Karpas-422 (cell line): ENCODE results near the gene TNFSF15. TPM values are rescaled to one million over a fixed set of nuclear protein-coding genes. Genes with fewer than 3 reads are reported as not detected.
A peak's percentile ranks its signal among the peaks of the same experiment; 100 is the strongest.

Experiments used
- DNase-seq: peaks from one replicate; pipeline ENCODE4 v3.0.0-alpha.2; 2015
- H2AFZ ChIP-seq: fragments of 200-600 bp; sonication (generic); 2 replicates; pipeline ENCODE4 v1.6.1; 2014; ENCODE audit warnings: antibody characterized with exemption, low read length, mixed read lengths
- H3K27ac ChIP-seq: fragments of 200-600 bp; sonication (generic); 2 replicates; pipeline ENCODE4 v1.5.1; 2014; ENCODE audit warnings: mild to moderate bottlenecking, low read length, moderate library complexity
- H3K27me3 ChIP-seq: fragments of 200-600 bp; sonication (generic); 2 replicates; pipeline ENCODE4 v1.6.1; 2014; ENCODE audit warnings: low read length, mixed read lengths
- H3K36me3 ChIP-seq: fragments of 200-600 bp; sonication (generic); 2 replicates; pipeline ENCODE4 v1.6.1; 2014; ENCODE audit warnings: low read length, mixed read lengths; ENCODE audit not compliant: insufficient read depth
- H3K4me1 ChIP-seq: fragments of 200-600 bp; sonication (generic); 2 replicates; pipeline ENCODE4 v1.6.1; 2014; ENCODE audit warnings: mild to moderate bottlenecking, low read length, mixed read lengths
- H3K4me2 ChIP-seq: fragments of 200-600 bp; sonication (generic); 2 replicates; pipeline ENCODE4 v1.6.1; 2014; ENCODE audit warnings: low read length, low read depth, mild to moderate bottlenecking; ENCODE audit not compliant: poor library complexity, severe bottlenecking
- H3K4me3 ChIP-seq: fragments of 200-600 bp; sonication (generic); 2 replicates; pipeline ENCODE4 v1.5.1; 2014; ENCODE audit warnings: mild to moderate bottlenecking, antibody characterized with exemption, low read length, mixed read lengths
- H3K79me2 ChIP-seq: fragments of 200-600 bp; sonication (generic); 2 replicates; pipeline ENCODE4 v1.6.1; 2014; ENCODE audit warnings: mild to moderate bottlenecking, low read length, mixed read lengths
- H3K9ac ChIP-seq: fragments of 200-600 bp; sonication (generic); 2 replicates; pipeline ENCODE4 v1.6.0; 2014; ENCODE audit warnings: low read length
- H3K9me2 ChIP-seq: fragments of 200-600 bp; sonication (generic), shearing (Covaris generic); replicated peaks from 2 replicates; pipeline ENCODE4 v1.6.0; 2014; ENCODE audit warnings: mild to moderate bottlenecking, low read length, moderate library complexity; ENCODE audit not compliant: insufficient read depth
- H3K9me3 ChIP-seq: fragments of 300-700, 200-600 bp; sonication (generic); 2 replicates; pipeline ENCODE4 v1.6.1; 2014; ENCODE audit warnings: low read length, mixed read lengths
- H4K20me1 ChIP-seq: fragments of 200-600 bp; sonication (generic); 2 replicates; pipeline ENCODE4 v1.6.1; 2014; ENCODE audit warnings: mild to moderate bottlenecking, antibody characterized with exemption, low read length, low read depth; ENCODE audit not compliant: insufficient read depth
- total RNA-seq: library from RNA; depleted of rRNA; stranded (reverse); fragments of >200 nt; shearing (Covaris generic); gene quantifications from 2 replicates; pipeline ENCODE4 v1.2.3, GENCODE V29; 2014; ENCODE audit warnings: low replicate concordance

TNFSF15 gene
- total RNA-seq, 1 experiment from 2014 or later, result 32.5 TPM

DNA sequence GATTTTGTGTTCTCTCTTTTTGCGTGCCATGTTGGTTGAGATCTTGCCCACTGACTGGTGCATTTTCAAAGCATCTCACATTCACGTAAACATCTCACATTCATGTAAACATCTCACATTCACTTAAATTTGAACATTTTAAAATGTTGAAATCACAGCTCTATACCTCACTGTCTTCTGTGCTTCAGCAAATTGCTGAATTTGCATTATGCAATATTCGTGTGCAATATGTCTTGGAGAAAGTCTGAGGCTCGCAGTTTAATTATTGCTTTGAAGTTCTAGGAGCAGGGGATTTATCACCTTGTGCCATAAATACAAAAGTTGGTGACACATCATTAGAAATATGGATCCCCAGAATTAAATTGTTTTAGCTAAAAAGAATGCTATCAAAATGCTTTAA lies 42.6 kb downstream of the TNFSF15 start:
- no peak overlapping the region for H2AFZ ChIP-seq
- no peak overlapping the region for H3K9ac ChIP-seq
- no peak for DNase-seq
- H3K4me3 ChIP-seq, result no peak overlapping the region
- H3K4me1 ChIP-seq, result peaks cover 15% of the 10 kb centered on the region
- H3K27ac ChIP-seq, result no peak overlapping the region
- H3K36me3 ChIP-seq, result no peaks in the 10 kb centered on the region
- H3K27me3 ChIP-seq, result no peaks in the 10 kb centered on the region
- H3K4me2 ChIP-seq, result no peak overlapping the region
- no peaks in the 10 kb centered on the region for H3K9me2 ChIP-seq
- no peaks in the 10 kb centered on the region for H4K20me1 ChIP-seq
- H3K9me3 ChIP-seq, result 0 out of 2 replicates have a peak, but pooled peaks cover 4% of the 10 kb centered on the region
- no peaks in the 10 kb centered on the region for H3K79me2 ChIP-seq

DNA sequence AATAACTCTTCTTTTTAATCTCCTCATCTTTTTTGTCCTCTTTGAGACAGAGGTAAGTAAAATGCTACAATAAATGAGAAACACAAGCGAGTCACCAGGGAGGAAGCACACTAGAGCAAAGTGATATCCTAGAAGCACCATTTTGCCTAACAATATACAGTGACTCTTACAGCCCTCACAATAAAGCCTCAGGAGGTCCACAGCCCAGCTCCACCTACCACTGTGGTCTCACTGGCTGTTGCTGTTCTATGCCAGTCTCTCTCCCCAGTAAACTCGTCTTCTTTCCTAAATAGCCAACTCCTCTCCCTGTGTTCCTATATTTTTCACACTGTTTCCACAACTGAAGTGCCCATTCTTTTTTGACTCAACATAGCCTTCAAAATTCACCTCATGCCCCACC lies 44.3 kb downstream of the TNFSF15 start:
- Histone ChIP-seq H2AFZ (no peak overlapping the region), H3K9ac (no peak overlapping the region), H3K36me3 (no peaks in the 10 kb centered on the region)

GRCh38 chr9:114759512-114760341 lies 46.1 kb downstream of the TNFSF15 start:
- H3K9me2 ChIP-seq, result no peaks in the 10 kb centered on the region
- peaks cover 40% of the 10 kb centered on the region for H3K4me1 ChIP-seq
- H3K9me3 ChIP-seq, result 0 out of 2 replicates have a peak, but pooled peaks cover 4% of the 10 kb centered on the region
- H4K20me1 ChIP-seq, result no peaks in the 10 kb centered on the region
- H3K4me2 ChIP-seq, result no peak overlapping the region
- H2AFZ ChIP-seq, result no peak overlapping the region
- no peaks in the 10 kb centered on the region for H3K27me3 ChIP-seq
- H3K4me3 ChIP-seq, result no peak overlapping the region
- no peak overlapping the region for H3K27ac ChIP-seq
- DNase-seq, result no peak
- H3K9ac ChIP-seq, result no peak overlapping the region
- H3K36me3 ChIP-seq, result no peaks in the 10 kb centered on the region
- H3K79me2 ChIP-seq, result no peaks in the 10 kb centered on the region

More for the DNA sequence above, 44.3 kb downstream of the TNFSF15 start:
- H3K4me1 ChIP-seq, result peaks cover 22% of the 10 kb centered on the region
- no peaks in the 10 kb centered on the region for H4K20me1 ChIP-seq
- H3K4me3 ChIP-seq, result no peak overlapping the region
- no peaks in the 10 kb centered on the region for H3K9me2 ChIP-seq
- H3K79me2 ChIP-seq, result no peaks in the 10 kb centered on the region
- no peaks in the 10 kb centered on the region for H3K27me3 ChIP-seq
- H3K27ac ChIP-seq, result no peak overlapping the region
- no peak for DNase-seq
- no peak overlapping the region for H3K4me2 ChIP-seq
- 0 out of 2 replicates have a peak, but pooled peaks cover 4% of the 10 kb centered on the region for H3K9me3 ChIP-seq

GRCh38 chr9:114757984-114758383 lies 47.9 kb downstream of the TNFSF15 start:
- H3K9ac ChIP-seq, result no peak overlapping the region
- H2AFZ ChIP-seq, result no peak overlapping the region
- no peak overlapping the region for H3K4me2 ChIP-seq
- H4K20me1 ChIP-seq, result no peaks in the 10 kb centered on the region
- no peaks in the 10 kb centered on the region for H3K27me3 ChIP-seq
- no peaks in the 10 kb centered on the region for H3K36me3 ChIP-seq
- H3K79me2 ChIP-seq, result no peaks in the 10 kb centered on the region
- H3K27ac ChIP-seq, result peak overlapping the region; percentile 96; the same call in 1 of the 2 replicates
- peaks cover 55% of the 10 kb centered on the region for H3K4me1 ChIP-seq
- H3K9me2 ChIP-seq, result no peaks in the 10 kb centered on the region
- DNase-seq, result no peak
- H3K4me3 ChIP-seq, result no peak overlapping the region
- H3K9me3 ChIP-seq, result 0 out of 2 replicates have a peak, but pooled peaks cover 4% of the 10 kb centered on the region

DNA sequence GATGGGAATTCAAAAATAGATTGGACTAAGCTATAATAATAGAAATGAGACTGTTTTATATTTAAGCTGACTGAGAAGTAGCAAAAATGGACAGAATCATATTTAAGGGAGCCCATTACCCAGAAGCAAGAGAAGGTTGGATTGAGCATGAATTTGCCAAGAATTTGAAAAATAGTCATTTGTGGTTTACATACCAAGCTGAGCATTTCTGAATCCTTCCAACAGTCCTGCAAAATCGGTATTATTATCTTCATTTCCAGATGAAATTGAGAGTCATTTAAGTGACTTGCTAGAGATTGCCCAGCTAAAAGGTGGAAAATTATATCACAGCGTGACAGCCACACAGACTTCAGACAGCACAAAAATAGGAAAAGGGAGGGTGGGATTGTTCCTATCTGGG lies 48.4 kb downstream of the TNFSF15 start:
- no peaks in the 10 kb centered on the region for H3K27me3 ChIP-seq
- DNase-seq, result no peak
- peak overlapping the region; percentile 30; the same call in 1 of the 2 replicates for H3K9ac ChIP-seq
- no peaks in the 10 kb centered on the region for H3K36me3 ChIP-seq
- H3K27ac ChIP-seq, result peak overlapping the region; percentile 96
- H2AFZ ChIP-seq, result no peak overlapping the region
- H3K4me3 ChIP-seq, result no peak overlapping the region
- H3K9me3 ChIP-seq, result 0 out of 2 replicates have a peak, but pooled peaks cover 4% of the 10 kb centered on the region
- H3K9me2 ChIP-seq, result no peaks in the 10 kb centered on the region
- no peaks in the 10 kb centered on the region for H3K79me2 ChIP-seq
- H3K4me2 ChIP-seq, result peak overlapping the region; percentile 5
- H4K20me1 ChIP-seq, result no peaks in the 10 kb centered on the region
- peaks cover 55% of the 10 kb centered on the region for H3K4me1 ChIP-seq

DNA sequence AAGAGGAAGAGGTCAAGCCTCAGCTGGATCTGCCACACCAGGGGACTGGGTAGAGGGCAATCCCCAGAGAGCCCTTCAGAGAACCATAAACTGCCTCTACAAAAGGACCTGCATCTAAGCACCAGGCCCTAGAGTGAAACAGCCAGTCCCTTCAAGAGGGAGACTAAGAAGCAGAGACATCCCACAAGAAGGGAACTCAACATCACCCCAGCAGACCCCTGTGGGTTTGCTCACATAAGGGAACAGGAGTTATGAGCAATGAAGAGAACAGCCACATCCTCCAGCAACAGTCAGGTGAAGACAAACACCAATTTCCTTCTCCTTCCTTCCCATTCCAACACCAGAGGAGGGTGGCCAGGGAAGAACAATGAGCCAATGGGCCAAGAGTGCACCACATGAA lies 48.9 kb downstream of the TNFSF15 start:
- H3K4me2 ChIP-seq, result peak overlapping the region; percentile 5
- no peaks in the 10 kb centered on the region for H3K36me3 ChIP-seq
- H3K4me1 ChIP-seq, result peaks cover 55% of the 10 kb centered on the region
- no peaks in the 10 kb centered on the region for H3K79me2 ChIP-seq
- peak overlapping the region; percentile 59 for H2AFZ ChIP-seq
- peak overlapping the region; percentile 96 for H3K27ac ChIP-seq
- peak overlapping the region; percentile 30; the same call in 1 of the 2 replicates for H3K9ac ChIP-seq
- no peaks in the 10 kb centered on the region for H3K9me2 ChIP-seq
- H3K27me3 ChIP-seq, result no peaks in the 10 kb centered on the region
- 0 out of 2 replicates have a peak, but pooled peaks cover 4% of the 10 kb centered on the region for H3K9me3 ChIP-seq
- no peak overlapping the region for H3K4me3 ChIP-seq
- no peak for DNase-seq
- H4K20me1 ChIP-seq, result no peaks in the 10 kb centered on the region

DNA sequence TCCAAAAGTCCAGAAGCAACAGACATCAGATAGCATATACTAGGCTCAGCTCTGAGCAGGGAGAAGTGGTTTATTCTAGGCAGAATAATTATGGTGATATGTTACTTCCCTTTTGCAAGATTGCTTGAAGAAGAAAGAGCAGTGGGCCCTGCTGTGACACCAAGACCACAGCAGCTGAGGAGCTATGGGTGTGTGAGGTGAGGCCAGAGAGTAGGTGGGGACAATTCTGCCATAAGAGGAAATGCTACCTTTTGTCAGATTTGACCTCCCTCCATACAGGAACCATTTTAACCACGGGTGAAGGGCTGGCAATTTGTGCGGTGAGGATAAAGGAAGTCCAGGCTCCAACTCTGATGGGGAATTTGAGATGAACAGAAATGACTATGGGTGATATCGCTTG lies 51.3 kb downstream of the TNFSF15 start:
- Histone ChIP-seq H3K36me3 (no peaks in the 10 kb centered on the region), H3K9me3 (0 out of 2 replicates have a peak, but pooled peaks cover 4% of the 10 kb centered on the region), H3K4me3 (peak overlapping the region; percentile 31), H3K27me3 (no peaks in the 10 kb centered on the region), H3K4me1 (peaks cover 52% of the 10 kb centered on the region), H3K27ac (peak overlapping the region; percentile 96), H3K79me2 (no peaks in the 10 kb centered on the region), H2AFZ (0 out of 2 replicates have a peak overlapping the region, but pooled peaks have one; percentile 11), H4K20me1 (no peaks in the 10 kb centered on the region), H3K9ac (peak overlapping the region; percentile 57), H3K4me2 (peak overlapping the region; percentile 53), H3K9me2 (no peaks in the 10 kb centered on the region)
- peak; percentile 82 for DNase-seq

GRCh38 chr9:114746591-114747346 lies 59.1 kb downstream of the TNFSF15 start:
- no peaks in the 10 kb centered on the region for H3K79me2 ChIP-seq
- no peak overlapping the region for H3K4me3 ChIP-seq
- no peaks in the 10 kb centered on the region for H3K9me2 ChIP-seq
- no peak overlapping the region for H2AFZ ChIP-seq
- H3K4me1 ChIP-seq, result peaks cover 56% of the 10 kb centered on the region
- no peaks in the 10 kb centered on the region for H3K36me3 ChIP-seq
- H3K4me2 ChIP-seq, result no peak overlapping the region
- no peak overlapping the region for H3K9ac ChIP-seq
- H3K27ac ChIP-seq, result no peak overlapping the region; the same call in 1 of the 2 replicates
- no peaks in the 10 kb centered on the region for H4K20me1 ChIP-seq
- H3K9me3 ChIP-seq, result no peaks in the 10 kb centered on the region
- DNase-seq, result no peak
- H3K27me3 ChIP-seq, result no peaks in the 10 kb centered on the region
